Glutamatergic neuron (in vitro differentiated cells): Measurements from ENCODE around the gene GMDS. TPM values are rescaled to one million over a fixed set of nuclear protein-coding genes. Genes with fewer than 3 reads are reported as not detected.

Experiments used
- DNase-seq: peaks from one replicate; pipeline ENCODE4 v3.0.0; 2022
- H3K27ac Mint-ChIP-seq: one replicate; pipeline ENCODE4 v1.8.0; 2020; ENCODE audit warnings: mild to moderate bottlenecking, mixed read lengths, inconsistent platforms; ENCODE audit not compliant: unreplicated experiment
- H3K27me3 Mint-ChIP-seq: one replicate; pipeline ENCODE4 v1.8.0; 2020; ENCODE audit warnings: mild to moderate bottlenecking, moderate library complexity, mixed read lengths, inconsistent platforms; ENCODE audit not compliant: unreplicated experiment
- H3K36me3 Mint-ChIP-seq: one replicate; pipeline ENCODE4 v1.8.0; 2020; ENCODE audit warnings: mild to moderate bottlenecking, mixed read lengths, inconsistent platforms; ENCODE audit not compliant: unreplicated experiment
- H3K4me1 Mint-ChIP-seq: one replicate; pipeline ENCODE4 v1.8.0; 2020; ENCODE audit warnings: mild to moderate bottlenecking, low read depth, mixed read lengths, inconsistent platforms; ENCODE audit not compliant: unreplicated experiment
- H3K4me3 Mint-ChIP-seq: one replicate; pipeline ENCODE4 v1.8.0; 2020; ENCODE audit warnings: mild to moderate bottlenecking, mixed read lengths, inconsistent platforms; ENCODE audit not compliant: unreplicated experiment
- H3K9me3 Mint-ChIP-seq: one replicate; pipeline ENCODE4 v1.8.0; 2020; ENCODE audit warnings: mild to moderate bottlenecking, moderate library complexity, mixed read lengths, inconsistent platforms; ENCODE audit not compliant: unreplicated experiment
- total RNA-seq: library from RNA; stranded (reverse); fragmentation: NEBNext Ultra II Directional; extraction: Animal tissue kit (Norgen Biotek cat#: 25700); gene quantifications from one replicate; pipeline ENCODE4 v1.2.1, GENCODE V29; 2021; ENCODE audit not compliant: unreplicated experiment
- TF ChIP-seq, protein P1 (sequence below): fragments of 200-600 bp; sonication (generic); IDR thresholded peaks from one replicate; pipeline ENCODE4 v1.5.0; 2021; ENCODE audit not compliant: partially characterized antibody, unreplicated experiment

The GMDS gene
- total RNA-seq, 1 donor from 2014 or later: 8.9 TPM

DNA sequence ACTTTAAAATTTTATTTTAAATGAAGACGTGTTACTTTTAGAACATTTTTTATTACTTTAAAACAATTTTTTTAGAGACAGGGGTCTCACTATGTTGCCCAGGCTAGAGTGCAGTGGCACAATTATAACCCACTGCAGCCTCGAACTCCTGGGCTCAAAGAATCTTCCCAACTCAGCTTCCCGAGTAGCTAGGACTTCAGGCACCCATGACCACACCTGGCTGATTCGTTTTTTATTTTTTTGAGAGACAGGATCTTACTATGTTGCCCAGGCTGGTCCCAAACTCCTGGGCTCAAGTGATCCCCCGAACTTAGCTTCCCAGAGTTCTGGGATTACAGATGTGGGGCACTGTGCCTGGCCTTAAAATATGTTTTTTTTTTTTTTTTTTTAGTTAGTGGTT is 287.7 kb downstream of the GMDS start:
- Mint-ChIP-seq H3K4me1 (peaks cover 20% of the 10 kb centered on the region), H3K36me3 (no peaks in the 10 kb centered on the region), H3K27me3 (no peaks in the 10 kb centered on the region), H3K4me3 (no peak overlapping the region), H3K9me3 (peaks cover 2% of the 10 kb centered on the region), H3K27ac (no peak overlapping the region)
- no peak for DNase-seq
- TF ChIP-seq, protein P1, sequence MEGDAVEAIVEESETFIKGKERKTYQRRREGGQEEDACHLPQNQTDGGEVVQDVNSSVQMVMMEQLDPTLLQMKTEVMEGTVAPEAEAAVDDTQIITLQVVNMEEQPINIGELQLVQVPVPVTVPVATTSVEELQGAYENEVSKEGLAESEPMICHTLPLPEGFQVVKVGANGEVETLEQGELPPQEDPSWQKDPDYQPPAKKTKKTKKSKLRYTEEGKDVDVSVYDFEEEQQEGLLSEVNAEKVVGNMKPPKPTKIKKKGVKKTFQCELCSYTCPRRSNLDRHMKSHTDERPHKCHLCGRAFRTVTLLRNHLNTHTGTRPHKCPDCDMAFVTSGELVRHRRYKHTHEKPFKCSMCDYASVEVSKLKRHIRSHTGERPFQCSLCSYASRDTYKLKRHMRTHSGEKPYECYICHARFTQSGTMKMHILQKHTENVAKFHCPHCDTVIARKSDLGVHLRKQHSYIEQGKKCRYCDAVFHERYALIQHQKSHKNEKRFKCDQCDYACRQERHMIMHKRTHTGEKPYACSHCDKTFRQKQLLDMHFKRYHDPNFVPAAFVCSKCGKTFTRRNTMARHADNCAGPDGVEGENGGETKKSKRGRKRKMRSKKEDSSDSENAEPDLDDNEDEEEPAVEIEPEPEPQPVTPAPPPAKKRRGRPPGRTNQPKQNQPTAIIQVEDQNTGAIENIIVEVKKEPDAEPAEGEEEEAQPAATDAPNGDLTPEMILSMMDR: no peak

DNA sequence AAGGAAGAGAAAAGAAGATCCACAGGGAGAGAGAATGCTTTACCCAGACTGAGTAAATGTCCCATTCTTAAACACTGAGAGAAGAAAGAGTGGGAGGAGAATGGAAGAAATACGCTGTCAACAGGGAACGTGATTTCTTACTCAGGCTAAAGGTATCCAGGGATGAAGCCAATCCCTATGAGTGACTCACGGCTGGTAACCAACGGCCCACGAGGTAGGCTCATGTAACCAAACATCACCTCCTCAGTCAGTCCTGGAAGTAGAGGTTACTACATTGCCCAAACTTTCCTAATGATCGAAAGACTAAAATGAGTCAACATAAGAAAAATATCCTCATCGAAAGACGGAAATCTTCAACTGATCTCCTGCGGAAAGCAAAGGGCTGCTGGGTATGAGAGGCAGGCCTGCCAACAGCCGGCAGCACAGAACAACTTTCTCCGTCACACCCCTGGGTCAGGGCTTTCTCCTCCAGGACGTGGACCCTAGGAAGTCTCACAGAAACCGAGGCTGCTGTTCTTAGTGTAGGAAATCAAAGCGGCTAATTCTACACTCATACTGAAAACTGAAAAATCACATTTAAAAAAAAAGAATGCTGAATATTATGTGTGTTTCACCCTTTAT is 292.6 kb downstream of the GMDS start:
- Mint-ChIP-seq H3K4me3 (no peak overlapping the region), H3K36me3 (no peaks in the 10 kb centered on the region), H3K9me3 (no peaks in the 10 kb centered on the region), H3K4me1 (peaks cover 13% of the 10 kb centered on the region), H3K27me3 (peaks cover 3% of the 10 kb centered on the region), H3K27ac (no peak overlapping the region)
- DNase-seq: no peak
- TF ChIP-seq, protein P1: no peak

DNA sequence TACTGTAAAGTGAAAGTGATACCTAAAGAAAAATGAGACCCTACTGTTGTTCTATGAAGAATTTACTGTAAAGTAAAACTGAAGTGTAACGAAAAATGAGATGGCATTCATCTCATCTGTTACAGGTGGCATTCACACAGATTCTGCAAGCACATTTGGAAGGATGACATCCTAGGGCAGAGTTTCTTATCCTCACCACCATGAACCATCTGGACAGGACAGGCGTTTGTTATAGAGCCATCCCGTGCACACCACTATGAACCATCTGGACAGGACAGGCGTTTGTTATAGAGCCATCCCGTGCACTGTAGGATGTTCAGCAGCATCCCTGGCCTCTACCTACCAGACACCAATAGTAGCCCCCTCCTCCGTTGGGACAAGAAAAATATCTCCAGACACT is 294.8 kb downstream of the GMDS start:
- Mint-ChIP-seq H3K4me3 (no peak overlapping the region), H3K4me1 (peaks cover 13% of the 10 kb centered on the region), H3K9me3 (no peaks in the 10 kb centered on the region), H3K36me3 (no peaks in the 10 kb centered on the region), H3K27ac (no peak overlapping the region), H3K27me3 (peaks cover 5% of the 10 kb centered on the region)
- DNase-seq: no peak
- TF ChIP-seq, protein P1: no peak

DNA sequence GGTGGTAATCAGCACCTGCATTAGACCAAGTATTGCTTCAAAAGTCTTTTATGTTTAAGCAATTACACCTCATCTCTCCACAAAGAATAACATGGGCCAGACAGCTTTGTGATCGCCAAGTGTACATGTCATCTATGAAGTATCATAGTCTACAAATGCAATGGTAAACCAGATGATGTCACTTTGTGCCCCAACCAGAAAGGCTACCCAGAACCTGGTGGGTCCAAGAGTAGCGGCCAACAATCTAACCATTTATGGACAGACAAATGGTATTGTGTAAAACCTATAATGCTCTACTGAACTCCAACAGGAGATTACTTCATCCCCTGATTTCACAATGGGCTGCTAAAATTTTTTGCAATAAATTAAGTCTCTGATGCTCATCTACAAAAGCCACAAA is 295.9 kb downstream of the GMDS start:
- peaks cover 10% of the 10 kb centered on the region for H3K4me1 Mint-ChIP-seq
- TF ChIP-seq, protein P1: no peak

DNA sequence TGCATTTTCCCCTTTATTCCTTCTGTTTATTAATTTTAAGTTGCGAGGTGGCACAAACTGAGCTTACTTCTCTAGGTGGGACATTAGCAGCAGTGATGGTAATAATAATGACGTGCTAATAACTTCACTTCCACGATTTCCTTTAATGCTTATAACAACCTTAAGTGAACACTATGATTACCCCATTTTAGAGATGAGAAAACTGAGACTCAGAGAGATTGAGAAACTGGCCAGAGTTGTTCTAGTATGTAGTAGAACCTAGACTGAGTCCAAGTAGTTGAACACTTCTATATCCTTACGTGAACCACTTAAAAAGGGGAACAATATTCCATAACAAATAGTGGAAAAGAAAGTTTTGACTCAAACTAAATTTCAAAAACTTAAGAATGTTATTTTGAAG is 297.5 kb downstream of the GMDS start:
- no peak overlapping the region for H3K27ac Mint-ChIP-seq

More for the DNA sequence above, 295.9 kb downstream of the GMDS start:
- H3K27me3 Mint-ChIP-seq: peaks cover 5% of the 10 kb centered on the region
- no peak overlapping the region for H3K4me3 Mint-ChIP-seq
- no peaks in the 10 kb centered on the region for H3K9me3 Mint-ChIP-seq
- H3K36me3 Mint-ChIP-seq: no peaks in the 10 kb centered on the region
- no peak overlapping the region for H3K27ac Mint-ChIP-seq
- DNase-seq: no peak

More for the DNA sequence above, 297.5 kb downstream of the GMDS start:
- peaks cover 5% of the 10 kb centered on the region for H3K4me1 Mint-ChIP-seq
- DNase-seq: no peak
- peaks cover 5% of the 10 kb centered on the region for H3K27me3 Mint-ChIP-seq
- H3K36me3 Mint-ChIP-seq: no peaks in the 10 kb centered on the region
- no peak overlapping the region for H3K4me3 Mint-ChIP-seq
- no peaks in the 10 kb centered on the region for H3K9me3 Mint-ChIP-seq
- TF ChIP-seq, protein P1: no peak
